Keratinocyte (primary cell): ENCODE measurements around the gene CEP85. TPM values are rescaled to one million over a fixed set of nuclear protein-coding genes. Genes with fewer than 3 reads are reported as not detected.

ENCODE experiments used
- DNase-seq: peaks from one replicate; pipeline ENCODE4 v3.0.0-alpha.2; 2011; ENCODE audit warnings: low read depth, missing footprints, low spot score
- FAIRE-seq: peaks from 2 replicates; lab custom pipeline; 2011; peaks lifted over from hg19 to GRCh38; lab: Jason Lieb, UNC
- H2AFZ ChIP-seq: 2 replicates; pipeline ENCODE4 v1.6.0; 2012; ENCODE audit warnings: low read length, control low read depth, inconsistent platforms; ENCODE audit not compliant: control insufficient read depth
- H3K27ac ChIP-seq: 2 replicates; pipeline ENCODE4 v1.5.1; 2011; ENCODE audit warnings: low read length; ENCODE audit not compliant: control insufficient read depth, insufficient read depth
- H3K27me3 ChIP-seq: 3 replicates; pipeline ENCODE4 v1.6.0; 2011; ENCODE audit warnings: low read length; ENCODE audit not compliant: control insufficient read depth, insufficient read depth; ENCODE audit errors: extremely low read depth
- H3K36me3 ChIP-seq, 2 experiments: 2 replicates in 1 of 2; 3 replicates in 1 of 2; pipeline ENCODE4 v1.5.1; 2011; ENCODE audit warnings: low read length in 2 of 2, mild to moderate bottlenecking in 1 of 2; ENCODE audit not compliant: control insufficient read depth in 2 of 2, insufficient read depth in 2 of 2; ENCODE audit errors: extremely low read depth in 1 of 2
- H3K4me1 ChIP-seq: 3 replicates; pipeline ENCODE4 v1.5.1; 2011; ENCODE audit warnings: low read length; ENCODE audit not compliant: control insufficient read depth, insufficient read depth; ENCODE audit errors: extremely low read depth
- H3K4me2 ChIP-seq: 3 replicates; pipeline ENCODE4 v1.6.0; 2011; ENCODE audit warnings: low read depth, low read length; ENCODE audit not compliant: control insufficient read depth, insufficient read depth; ENCODE audit errors: extremely low read depth
- H3K4me3 ChIP-seq, 3 experiments: fragments of 200-600 bp in 1 of 3; sonication (generic) in 1 of 3; 2 replicates in 2 of 3; 3 replicates in 1 of 3; pipeline ENCODE4 v1.5.1; 2011 to 2016; ENCODE audit warnings: low read length in 3 of 3, mild to moderate bottlenecking in 3 of 3, control low read depth in 2 of 3, inconsistent platforms in 1 of 3, low read depth in 1 of 3, mixed read lengths in 1 of 3, mixed run types in 1 of 3, moderate library complexity in 1 of 3; ENCODE audit not compliant: control insufficient read depth in 2 of 3, insufficient read depth in 2 of 3; ENCODE audit errors: extremely low read depth in 1 of 3
- H3K79me2 ChIP-seq: 2 replicates; pipeline ENCODE4 v1.6.0; 2012; ENCODE audit warnings: low read length; ENCODE audit not compliant: control insufficient read depth, insufficient read depth
- H3K9ac ChIP-seq: 3 replicates; pipeline ENCODE4 v1.6.0; 2011; ENCODE audit warnings: low read length; ENCODE audit not compliant: control insufficient read depth, insufficient read depth; ENCODE audit errors: extremely low read depth
- H3K9me1 ChIP-seq: 3 replicates; pipeline ENCODE4 v1.6.0; 2011; ENCODE audit warnings: low read length; ENCODE audit not compliant: control insufficient read depth, insufficient read depth; ENCODE audit errors: extremely low read depth
- H3K9me3 ChIP-seq: 2 replicates; pipeline ENCODE4 v1.5.1; 2012; ENCODE audit warnings: low read depth, low read length; ENCODE audit not compliant: control insufficient read depth
- H4K20me1 ChIP-seq: 3 replicates; pipeline ENCODE4 v1.6.0; 2011; ENCODE audit warnings: low read length; ENCODE audit not compliant: control insufficient read depth, insufficient read depth; ENCODE audit errors: extremely low read depth
- CTCF ChIP-seq, 3 experiments: IDR thresholded peaks in 1 of 3; conservative IDR thresholded peaks in 1 of 3; optimal IDR thresholded peaks in 1 of 3; 2 replicates in 2 of 3; 3 replicates in 1 of 3; pipeline versions ENCODE3 to v1.5.1; 2011; ENCODE audit warnings: low read length in 3 of 3, mild to moderate bottlenecking in 3 of 3, moderate library complexity in 2 of 3, control low read depth in 1 of 3, inconsistent platforms in 1 of 3; ENCODE audit not compliant: insufficient read depth in 2 of 3; ENCODE audit errors: extremely low read depth in 1 of 3
- EZH2 ChIP-seq: IDR thresholded peaks from one replicate; pipeline ENCODE4 v1.6.1; 2012; ENCODE audit warnings: inconsistent platforms, mild to moderate bottlenecking, low read length, moderate library complexity
- dilution Hi-C: fragments of 300-500 bp; cut with MboI; formaldehyde crosslinking; loops from one replicate; pipeline ENCODE4 v1.7.0; 2020; ENCODE audit warnings: low sequenced_read_pairs; ENCODE audit not compliant: extremely low pct_ligation_motif_present
- polyA plus RNA-seq, 5 experiments: library from polyadenylated mRNA; depleted of rRNA in 3 of 5; stranded (reverse) in 3 of 5; stranded (forward) in 1 of 5; unstranded in 1 of 5; fragments of >200 nt; gene quantifications; 1 replicate in 1 of 5; 2 replicates in 3 of 5; 3 replicates in 1 of 5; pipeline versions ENCODE4 v1.2.1 to v1.2.3, GENCODE V29; 2011 to 2012; ENCODE audit warnings: missing spikeins in 2 of 5, low read depth in 1 of 5, low replicate concordance in 1 of 5

The CEP85 gene
- polyA plus RNA-seq, 1 donor (not counting 4 experiments of a cell fraction or from before 2014, with no cell fraction given) = 17.0 TPM

- TF ChIP-seq CTCF (optimal IDR thresholded peaks at IDR 0.05 in 1 of 3, IDR thresholded peaks at IDR 0.05 in 1 of 3, conservative IDR thresholded peaks at IDR 0.05 in 1 of 3; ENCODE audit: extremely low read depth in 1 of 3, insufficient read depth in 2 of 3, low read length in 3 of 3) = no peak
- TF ChIP-seq EZH2 = no peak
- H3K9ac ChIP-seq = no peak overlapping the region
- no peak overlapping the region for H3K4me3 ChIP-seq
- no peaks in the 10 kb centered on the region for H3K9me3 ChIP-seq
- peaks cover 6 to 11% of the 10 kb centered on the region in 2 experiments for H3K36me3 ChIP-seq
- H3K27me3 ChIP-seq = no peaks in the 10 kb centered on the region
- peaks cover 29% of the 10 kb centered on the region for H3K4me1 ChIP-seq
- FAIRE-seq = no peak
- dilution Hi-C loops = no loop called here
- H4K20me1 ChIP-seq = peaks cover 4% of the 10 kb centered on the region
- no peak overlapping the region for H3K27ac ChIP-seq
- no peak overlapping the region for H2AFZ ChIP-seq
- H3K4me2 ChIP-seq = no peak overlapping the region
- H3K79me2 ChIP-seq = no peaks in the 10 kb centered on the region
- H3K9me1 ChIP-seq = no peaks in the 10 kb centered on the region
- DNase-seq = no peak
Measured at GRCh38 chr1:26287811-26288210, 53.8 kb downstream of the CEP85 start.

GRCh38 chr1:26288311-26288941 is 54.4 kb downstream of the CEP85 start:
- dilution Hi-C loops = no loop called here
- TF ChIP-seq CTCF (optimal IDR thresholded peaks at IDR 0.05 in 1 of 3, IDR thresholded peaks at IDR 0.05 in 1 of 3, conservative IDR thresholded peaks at IDR 0.05 in 1 of 3; ENCODE audit: extremely low read depth in 1 of 3, insufficient read depth in 2 of 3, low read length in 3 of 3) = peak in 1 of 3 experiments; percentile 32
- no peak for TF ChIP-seq EZH2
- Histone ChIP-seq H3K4me2 (no peak overlapping the region), H3K27ac (no peak overlapping the region), H3K36me3 (peaks cover 4 to 8% of the 10 kb centered on the region in 2 experiments), H3K79me2 (no peaks in the 10 kb centered on the region), H3K9me1 (no peaks in the 10 kb centered on the region), H3K27me3 (no peaks in the 10 kb centered on the region), H3K9me3 (no peaks in the 10 kb centered on the region), H3K4me1 (peaks cover 24% of the 10 kb centered on the region), H4K20me1 (peaks cover 4% of the 10 kb centered on the region), H2AFZ (no peak overlapping the region), H3K9ac (no peak overlapping the region), H3K4me3 (no peak overlapping the region)
- no peak for FAIRE-seq
- DNase-seq = no peak
